HepG2 (cell line): ENCODE results near the gene APOL4. TPM values are rescaled to one million over a fixed set of nuclear protein-coding genes. Genes with fewer than 3 reads are reported as not detected.
A peak's percentile ranks its signal among the peaks of the same experiment; 100 is the strongest.

Source experiments
- AGO1 ChIP-seq: fragments of 200-400 bp; formaldehyde crosslinking; IDR thresholded peaks from 2 replicates; pipeline ENCODE4 v1.6.1; 2017; ENCODE audit warnings: mild to moderate bottlenecking, low read depth, low read length, moderate library complexity; ENCODE audit not compliant: poor library complexity, severe bottlenecking
- CC2D1A ChIP-seq: sonication (generic); formaldehyde crosslinking; IDR thresholded peaks from 2 replicates; pipeline ENCODE4 v1.8.1; 2023; ENCODE audit warnings: mild to moderate bottlenecking, missing genetic modification reagents
- FOSL1 ChIP-seq: sonication (generic); formaldehyde crosslinking; IDR thresholded peaks from 2 replicates; pipeline ENCODE4 v1.9.0; 2021; ENCODE audit warnings: missing genetic modification reagents, borderline replicate concordance
- HBP1 ChIP-seq: IDR thresholded peaks from 2 replicates; pipeline ENCODE4 v1.6.1; 2016; ENCODE audit warnings: low read depth, control low read depth
- NPAS2 ChIP-seq: sonication (generic); formaldehyde crosslinking; IDR thresholded peaks from 2 replicates; pipeline ENCODE4 v1.8.0; 2022; ENCODE audit warnings: mild to moderate bottlenecking, missing genetic modification reagents, borderline replicate concordance
- NR2C2 ChIP-seq: sonication (generic); formaldehyde crosslinking; IDR thresholded peaks from 2 replicates; pipeline ENCODE4 v1.4.0; 2020; ENCODE audit warnings: missing genetic modification reagents, mild to moderate bottlenecking, moderate library complexity, borderline replicate concordance
- ONECUT2 ChIP-seq: sonication (generic); formaldehyde crosslinking; IDR thresholded peaks from 2 replicates; pipeline ENCODE4 v1.4.0; 2020; ENCODE audit warnings: missing genetic modification reagents
- RBFOX2 ChIP-seq: fragments of 200-400 bp; formaldehyde crosslinking; IDR thresholded peaks from 2 replicates; pipeline ENCODE4 v1.6.1; 2017; ENCODE audit warnings: low read depth, mild to moderate bottlenecking, low read length
- SRY ChIP-seq: sonication (generic); formaldehyde crosslinking; IDR thresholded peaks from 2 replicates; pipeline ENCODE4 v1.8.0; 2022; ENCODE audit warnings: mild to moderate bottlenecking, missing genetic modification reagents
- TOE1 ChIP-seq: sonication (generic); formaldehyde crosslinking; IDR thresholded peaks from 2 replicates; pipeline ENCODE4 v1.4.0; 2020; ENCODE audit warnings: mild to moderate bottlenecking, missing genetic modification reagents
- ZFP91 ChIP-seq: sonication (generic); formaldehyde crosslinking; IDR thresholded peaks from 2 replicates; pipeline ENCODE4 v1.9.0; 2022; ENCODE audit warnings: missing genetic modification reagents, mild to moderate bottlenecking, borderline replicate concordance
- ZKSCAN1 ChIP-seq: fragments of 150-350 bp; IDR thresholded peaks from 2 replicates; pipeline ENCODE4 v1.6.1; 2014; ENCODE audit warnings: low read length
- ZNF230 ChIP-seq: sonication (generic); formaldehyde crosslinking; IDR thresholded peaks from 2 replicates; pipeline ENCODE4 v1.4.0; 2020; ENCODE audit warnings: mild to moderate bottlenecking, missing genetic modification reagents
- ZNF317 ChIP-seq: sonication (generic); formaldehyde crosslinking; IDR thresholded peaks from 2 replicates; pipeline ENCODE4 v1.5.0; 2020; ENCODE audit warnings: mild to moderate bottlenecking, missing genetic modification reagents
- ZNF652 ChIP-seq: IDR thresholded peaks from 2 replicates; pipeline ENCODE4 v1.6.1; 2016; ENCODE audit warnings: low read depth, borderline replicate concordance
- ZNF724P ChIP-seq: sonication (generic); formaldehyde crosslinking; IDR thresholded peaks from 2 replicates; pipeline ENCODE4 v1.8.0; 2022; ENCODE audit warnings: missing genetic modification reagents, borderline replicate concordance
- ZNF788 ChIP-seq: sonication (generic); formaldehyde crosslinking; IDR thresholded peaks from 2 replicates; pipeline ENCODE4 v1.5.0; 2020; ENCODE audit warnings: mild to moderate bottlenecking, missing genetic modification reagents, borderline replicate concordance
- polyA plus RNA-seq, 8 experiments: library from polyadenylated mRNA; depleted of rRNA in 3 of 8; stranded (reverse) in 7 of 8; unstranded in 1 of 8; fragments of >200 nt; fragmentation: Illumina TruSeq in 4 of 8; extraction: Trizol in 4 of 8; gene quantifications; 2 replicates each; pipeline versions ENCODE4 v1.2.1 to v1.2.3, GENCODE V29; 2011 to 2016; ENCODE audit warnings: low read depth in 4 of 8, missing spikeins in 1 of 8, mixed read lengths in 1 of 8; ENCODE audit not compliant: insufficient read depth in 1 of 8
- total RNA-seq, 5 experiments: library from RNA; depleted of rRNA; stranded (reverse); fragments of >200 nt; fragmentation: Illumina TruSeq; extraction: Trizol; gene quantifications; 2 replicates each; pipeline ENCODE4 v1.2.3, GENCODE V29; 2016; ENCODE audit warnings: low read depth in 1 of 5
- TF ChIP-seq, protein P1 (sequence below): IDR thresholded peaks from 2 replicates; pipeline ENCODE4 v1.6.1; 2012; ENCODE audit warnings: low read length, improper control_type of control experiment
- TF ChIP-seq, protein P2 (sequence below): sonication (generic); formaldehyde crosslinking; IDR thresholded peaks from 2 replicates; pipeline ENCODE4 v1.4.0; 2020; ENCODE audit warnings: mild to moderate bottlenecking, missing genetic modification reagents

APOL4 gene
- total and polyA plus RNA-seq, 2 of the 13 experiments (the other 11 are each of a cell fraction or from before 2014, with no cell fraction given) = 0.77 to 2.8 TPM

DNA sequence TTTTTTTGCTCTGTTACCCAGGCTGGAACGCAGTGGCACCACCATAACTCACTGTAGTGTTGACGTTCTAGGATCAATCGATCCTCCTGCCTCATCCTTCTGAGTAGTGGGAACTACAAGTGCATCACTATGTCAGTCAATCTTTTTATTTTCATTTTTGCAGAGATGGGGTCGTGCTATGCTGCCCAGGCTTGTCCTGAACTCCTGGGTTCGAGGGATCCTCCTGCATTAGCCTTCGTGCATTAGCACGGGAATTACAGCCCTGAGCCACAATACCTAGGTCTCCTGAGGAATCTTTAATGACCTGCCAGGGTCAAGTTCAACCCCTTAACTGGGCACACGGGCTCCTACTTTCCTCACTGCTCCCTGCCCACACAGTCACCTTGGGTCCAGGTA, 45.5 kb downstream of the APOL4 start (continued):
- TF ChIP-seq, protein P1, sequence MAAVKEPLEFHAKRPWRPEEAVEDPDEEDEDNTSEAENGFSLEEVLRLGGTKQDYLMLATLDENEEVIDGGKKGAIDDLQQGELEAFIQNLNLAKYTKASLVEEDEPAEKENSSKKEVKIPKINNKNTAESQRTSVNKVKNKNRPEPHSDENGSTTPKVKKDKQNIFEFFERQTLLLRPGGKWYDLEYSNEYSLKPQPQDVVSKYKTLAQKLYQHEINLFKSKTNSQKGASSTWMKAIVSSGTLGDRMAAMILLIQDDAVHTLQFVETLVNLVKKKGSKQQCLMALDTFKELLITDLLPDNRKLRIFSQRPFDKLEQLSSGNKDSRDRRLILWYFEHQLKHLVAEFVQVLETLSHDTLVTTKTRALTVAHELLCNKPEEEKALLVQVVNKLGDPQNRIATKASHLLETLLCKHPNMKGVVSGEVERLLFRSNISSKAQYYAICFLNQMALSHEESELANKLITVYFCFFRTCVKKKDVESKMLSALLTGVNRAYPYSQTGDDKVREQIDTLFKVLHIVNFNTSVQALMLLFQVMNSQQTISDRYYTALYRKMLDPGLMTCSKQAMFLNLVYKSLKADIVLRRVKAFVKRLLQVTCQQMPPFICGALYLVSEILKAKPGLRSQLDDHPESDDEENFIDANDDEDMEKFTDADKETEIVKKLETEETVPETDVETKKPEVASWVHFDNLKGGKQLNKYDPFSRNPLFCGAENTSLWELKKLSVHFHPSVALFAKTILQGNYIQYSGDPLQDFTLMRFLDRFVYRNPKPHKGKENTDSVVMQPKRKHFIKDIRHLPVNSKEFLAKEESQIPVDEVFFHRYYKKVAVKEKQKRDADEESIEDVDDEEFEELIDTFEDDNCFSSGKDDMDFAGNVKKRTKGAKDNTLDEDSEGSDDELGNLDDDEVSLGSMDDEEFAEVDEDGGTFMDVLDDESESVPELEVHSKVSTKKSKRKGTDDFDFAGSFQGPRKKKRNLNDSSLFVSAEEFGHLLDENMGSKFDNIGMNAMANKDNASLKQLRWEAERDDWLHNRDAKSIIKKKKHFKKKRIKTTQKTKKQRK = no peak
- TF ChIP-seq ZNF724P (CRISPR knock-in tag) = 0 out of 2 replicates have a peak, but pooled peaks have one; percentile 34
- no peak for TF ChIP-seq AGO1
- peak; percentile 25; the same call in 1 of the 2 replicates for TF ChIP-seq ONECUT2 (CRISPR knock-in tag)
- TF ChIP-seq FOSL1 (CRISPR knock-in tag) = no peak
- TF ChIP-seq ZNF652 (CRISPR knock-in tag) = no peak
- TF ChIP-seq ZNF230 = 0 out of 2 replicates have a peak, but pooled peaks have one; percentile 5
- TF ChIP-seq ZFP91 (CRISPR knock-in tag) = no peak
- TF ChIP-seq SRY (CRISPR knock-in tag) = no peak
- TF ChIP-seq CC2D1A = no peak
- no peak for TF ChIP-seq HBP1
- no peak for TF ChIP-seq TOE1 (CRISPR knock-in tag)
- no peak for TF ChIP-seq RBFOX2
- TF ChIP-seq NPAS2 (CRISPR knock-in tag) = no peak
- TF ChIP-seq, protein P2, sequence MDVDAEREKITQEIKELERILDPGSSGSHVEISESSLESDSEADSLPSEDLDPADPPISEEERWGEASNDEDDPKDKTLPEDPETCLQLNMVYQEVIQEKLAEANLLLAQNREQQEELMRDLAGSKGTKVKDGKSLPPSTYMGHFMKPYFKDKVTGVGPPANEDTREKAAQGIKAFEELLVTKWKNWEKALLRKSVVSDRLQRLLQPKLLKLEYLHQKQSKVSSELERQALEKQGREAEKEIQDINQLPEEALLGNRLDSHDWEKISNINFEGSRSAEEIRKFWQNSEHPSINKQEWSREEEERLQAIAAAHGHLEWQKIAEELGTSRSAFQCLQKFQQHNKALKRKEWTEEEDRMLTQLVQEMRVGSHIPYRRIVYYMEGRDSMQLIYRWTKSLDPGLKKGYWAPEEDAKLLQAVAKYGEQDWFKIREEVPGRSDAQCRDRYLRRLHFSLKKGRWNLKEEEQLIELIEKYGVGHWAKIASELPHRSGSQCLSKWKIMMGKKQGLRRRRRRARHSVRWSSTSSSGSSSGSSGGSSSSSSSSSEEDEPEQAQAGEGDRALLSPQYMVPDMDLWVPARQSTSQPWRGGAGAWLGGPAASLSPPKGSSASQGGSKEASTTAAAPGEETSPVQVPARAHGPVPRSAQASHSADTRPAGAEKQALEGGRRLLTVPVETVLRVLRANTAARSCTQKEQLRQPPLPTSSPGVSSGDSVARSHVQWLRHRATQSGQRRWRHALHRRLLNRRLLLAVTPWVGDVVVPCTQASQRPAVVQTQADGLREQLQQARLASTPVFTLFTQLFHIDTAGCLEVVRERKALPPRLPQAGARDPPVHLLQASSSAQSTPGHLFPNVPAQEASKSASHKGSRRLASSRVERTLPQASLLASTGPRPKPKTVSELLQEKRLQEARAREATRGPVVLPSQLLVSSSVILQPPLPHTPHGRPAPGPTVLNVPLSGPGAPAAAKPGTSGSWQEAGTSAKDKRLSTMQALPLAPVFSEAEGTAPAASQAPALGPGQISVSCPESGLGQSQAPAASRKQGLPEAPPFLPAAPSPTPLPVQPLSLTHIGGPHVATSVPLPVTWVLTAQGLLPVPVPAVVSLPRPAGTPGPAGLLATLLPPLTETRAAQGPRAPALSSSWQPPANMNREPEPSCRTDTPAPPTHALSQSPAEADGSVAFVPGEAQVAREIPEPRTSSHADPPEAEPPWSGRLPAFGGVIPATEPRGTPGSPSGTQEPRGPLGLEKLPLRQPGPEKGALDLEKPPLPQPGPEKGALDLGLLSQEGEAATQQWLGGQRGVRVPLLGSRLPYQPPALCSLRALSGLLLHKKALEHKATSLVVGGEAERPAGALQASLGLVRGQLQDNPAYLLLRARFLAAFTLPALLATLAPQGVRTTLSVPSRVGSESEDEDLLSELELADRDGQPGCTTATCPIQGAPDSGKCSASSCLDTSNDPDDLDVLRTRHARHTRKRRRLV (CRISPR knock-in tag) = no peak
- no peak for TF ChIP-seq NR2C2 (CRISPR knock-in tag)
- TF ChIP-seq ZNF317 (CRISPR knock-in tag) = no peak
- no peak for TF ChIP-seq ZKSCAN1
- TF ChIP-seq ZNF788 (CRISPR knock-in tag) = no peak
